GM12892 (cell line): Measurements from ENCODE around the gene FGR.

Experiments used
- POLR2A ChIP-seq: IDR thresholded peaks from 2 replicates; pipeline ENCODE4 v1.6.1; 2011; ENCODE audit warnings: low read depth, low read length, control low read depth
- POLR2AphosphoS5 ChIP-seq: IDR thresholded peaks from 2 replicates; pipeline ENCODE4 v1.6.1; 2011; ENCODE audit warnings: low read depth, low read length, control low read depth
- TAF1 ChIP-seq: IDR thresholded peaks from 2 replicates; pipeline ENCODE4 v1.6.1; 2011; ENCODE audit warnings: low read depth, mild to moderate bottlenecking, control low read depth, low read length, borderline replicate concordance

- TF ChIP-seq POLR2AphosphoS5 (no peak), POLR2A (no peak), TAF1 (no peak)
Observed at GRCh38 chr1:27658951-27659496, 24.0 kb upstream of the FGR start.
